Loucy (cell line): Measurements from ENCODE around the gene INKA1.

Experiments used
- CTCF ChIP-seq: fragments of 200-600 bp; sonication (generic); conservative IDR thresholded peaks from 2 replicates; pipeline ENCODE4 v1.5.1; 2014; ENCODE audit warnings: mild to moderate bottlenecking, antibody characterized with exemption, low read length
- EZH2phosphoT487 ChIP-seq: fragments of 200-600 bp; IDR thresholded peaks from 2 replicates; pipeline ENCODE4 v1.6.1; 2018; ENCODE audit warnings: antibody characterized with exemption, mild to moderate bottlenecking, moderate library complexity, borderline replicate concordance

GRCh38 chr3:49775538-49775937 is 27.5 kb upstream of the INKA1 start:
- TF ChIP-seq CTCF (no peak), EZH2phosphoT487 (no peak)
